ENCODE data around the gene KIAA0513.

DNA sequence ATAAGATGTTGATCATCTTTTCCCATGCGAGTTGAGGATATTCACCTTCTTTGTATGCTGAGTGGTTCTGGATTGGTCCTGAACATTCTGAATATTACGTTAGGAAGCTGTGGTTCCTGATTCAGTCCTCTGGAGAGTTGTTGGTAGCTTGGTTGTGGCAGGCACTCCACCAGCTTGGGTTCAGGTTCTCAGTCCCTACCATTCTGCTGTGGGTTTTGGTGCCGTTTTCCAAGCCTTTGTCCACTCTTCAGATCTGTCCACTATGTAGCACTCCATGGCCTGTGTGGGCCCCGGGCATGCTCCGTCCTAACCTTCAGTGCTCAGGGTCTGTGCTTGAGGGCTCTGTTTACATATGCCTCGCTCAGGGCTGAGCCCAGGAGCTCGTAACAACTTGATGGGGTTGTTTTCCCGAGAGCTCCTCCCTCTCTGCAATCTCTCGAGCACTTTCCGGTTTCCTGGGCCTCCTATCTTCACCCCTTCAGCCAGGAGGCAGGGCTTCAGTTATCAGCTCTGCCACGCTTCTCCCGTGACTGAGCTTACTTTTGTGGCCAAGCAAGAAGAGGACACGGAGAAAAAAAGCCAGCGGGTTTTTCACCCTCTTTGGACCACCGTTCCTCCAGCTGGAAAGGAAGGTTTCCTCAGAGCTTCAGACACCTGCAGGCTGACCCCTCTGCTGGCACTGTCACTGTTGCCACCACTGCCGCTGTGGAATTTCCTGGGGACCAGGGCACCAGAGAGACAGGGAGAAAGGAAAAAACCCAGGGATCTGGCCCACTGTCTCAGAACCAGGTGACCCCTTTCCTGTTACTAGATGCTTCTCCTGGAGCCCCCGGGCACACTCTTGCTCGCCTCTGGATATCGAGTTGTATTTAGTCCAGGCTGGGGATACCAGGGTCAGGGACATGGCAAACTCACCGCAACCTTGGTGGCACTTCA lies 19.6 kb downstream of the KIAA0513 start:
- TF ChIP-seq, protein P1, sequence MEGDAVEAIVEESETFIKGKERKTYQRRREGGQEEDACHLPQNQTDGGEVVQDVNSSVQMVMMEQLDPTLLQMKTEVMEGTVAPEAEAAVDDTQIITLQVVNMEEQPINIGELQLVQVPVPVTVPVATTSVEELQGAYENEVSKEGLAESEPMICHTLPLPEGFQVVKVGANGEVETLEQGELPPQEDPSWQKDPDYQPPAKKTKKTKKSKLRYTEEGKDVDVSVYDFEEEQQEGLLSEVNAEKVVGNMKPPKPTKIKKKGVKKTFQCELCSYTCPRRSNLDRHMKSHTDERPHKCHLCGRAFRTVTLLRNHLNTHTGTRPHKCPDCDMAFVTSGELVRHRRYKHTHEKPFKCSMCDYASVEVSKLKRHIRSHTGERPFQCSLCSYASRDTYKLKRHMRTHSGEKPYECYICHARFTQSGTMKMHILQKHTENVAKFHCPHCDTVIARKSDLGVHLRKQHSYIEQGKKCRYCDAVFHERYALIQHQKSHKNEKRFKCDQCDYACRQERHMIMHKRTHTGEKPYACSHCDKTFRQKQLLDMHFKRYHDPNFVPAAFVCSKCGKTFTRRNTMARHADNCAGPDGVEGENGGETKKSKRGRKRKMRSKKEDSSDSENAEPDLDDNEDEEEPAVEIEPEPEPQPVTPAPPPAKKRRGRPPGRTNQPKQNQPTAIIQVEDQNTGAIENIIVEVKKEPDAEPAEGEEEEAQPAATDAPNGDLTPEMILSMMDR (IDR thresholded peaks at IDR 0.05): no peak
- no peak for TF ChIP-seq EZH2phosphoT487 (IDR thresholded peaks at IDR 0.05)
- no peak for TF ChIP-seq EZH2 (IDR thresholded peaks at IDR 0.05)

Data from neural progenitor cell (in vitro differentiated cells).